Suprapubic skin (tissue), 4 donors: Measurements from ENCODE around the gene PARM1. TPM values are rescaled to one million over a fixed set of nuclear protein-coding genes. Genes with fewer than 3 reads are reported as not detected.

ENCODE experiments used
- DNase-seq, 2 donors: peaks; one replicate each; pipeline ENCODE4 v3.0.0-alpha.2; 2019; ENCODE audit warnings: low spot score in 2 of 2
- H3K27ac ChIP-seq: fragments of 200-600 bp; sonication (generic); one replicate; pipeline ENCODE4 v1.5.1; 2019
- H3K27me3 ChIP-seq: fragments of 200-600 bp; sonication (generic); one replicate; pipeline ENCODE4 v1.5.1; 2019
- H3K36me3 ChIP-seq: fragments of 200-600 bp; sonication (generic); one replicate; pipeline ENCODE4 v1.5.1; 2019
- H3K4me1 ChIP-seq: fragments of 200-600 bp; sonication (generic); one replicate; pipeline ENCODE4 v1.5.1; 2019
- H3K4me3 ChIP-seq: fragments of 200-600 bp; sonication (generic); one replicate; pipeline ENCODE4 v1.5.1; 2019; ENCODE audit warnings: mild to moderate bottlenecking
- H3K9me3 ChIP-seq: fragments of 200-600 bp; sonication (generic); one replicate; pipeline ENCODE4 v1.5.1; 2019
- CTCF ChIP-seq, 2 donors: fragments of 200-600 bp in 1 of 2; fragments of 450-650 bp in 1 of 2; sonication (generic) in 1 of 2; IDR thresholded peaks; one replicate each; pipeline ENCODE4 v1.5.1; 2016 to 2019; ENCODE audit warnings: antibody characterized with exemption in 2 of 2, mild to moderate bottlenecking in 1 of 2, moderate library complexity in 1 of 2
- EP300 ChIP-seq: sonication (generic); formaldehyde crosslinking; IDR thresholded peaks from one replicate; pipeline ENCODE4 v1.6.1; 2017; ENCODE audit warnings: antibody characterized with exemption
- POLR2A ChIP-seq, 2 donors: fragments of 450-650 bp; IDR thresholded peaks; one replicate each; pipeline ENCODE4 v1.6.1; 2017; ENCODE audit warnings: antibody characterized with exemption in 2 of 2, mild to moderate bottlenecking in 2 of 2, moderate library complexity in 2 of 2
- POLR2AphosphoS5 ChIP-seq, 3 donors: sonication (generic); formaldehyde crosslinking; IDR thresholded peaks; one replicate each; pipeline ENCODE4 v1.6.1; 2017; ENCODE audit warnings: antibody characterized with exemption in 3 of 3
- WGBS: methylation state at CpG from one replicate; pipeline ENCODE4 v1.1.5; 2018; 5-methylcytosine and 5-hydroxymethylcytosine counted together
- total RNA-seq, 4 donors: library from RNA; depleted of rRNA; stranded (reverse); fragments of >200 nt; gene quantifications; one replicate each; pipeline ENCODE4 v1.1.0, GENCODE V29; 2016

PARM1 gene
- total RNA-seq, 4 donors from 2014 or later = 13.2 to 27.4 (median 19.1) TPM

- Histone ChIP-seq H3K27me3 (no peaks in the 10 kb centered on the region), H3K36me3 (no peaks in the 10 kb centered on the region), H3K4me1 (peaks cover 16% of the 10 kb centered on the region), H3K9me3 (no peaks in the 10 kb centered on the region), H3K27ac (no peak overlapping the region), H3K4me3 (no peak overlapping the region)
- WGBS = 53% methylated on average over 9 of the region's 9 CpGs
- DNase-seq = no peak
- TF ChIP-seq EP300 (no peak), POLR2AphosphoS5 (IDR thresholded peaks at IDR 0.05) (no peak), CTCF (IDR thresholded peaks at IDR 0.05) (no peak), POLR2A (IDR thresholded peaks at IDR 0.05) (no peak)
Measured at GRCh38 chr4:74969507-74970474, 36.9 kb downstream of the PARM1 start.

DNA sequence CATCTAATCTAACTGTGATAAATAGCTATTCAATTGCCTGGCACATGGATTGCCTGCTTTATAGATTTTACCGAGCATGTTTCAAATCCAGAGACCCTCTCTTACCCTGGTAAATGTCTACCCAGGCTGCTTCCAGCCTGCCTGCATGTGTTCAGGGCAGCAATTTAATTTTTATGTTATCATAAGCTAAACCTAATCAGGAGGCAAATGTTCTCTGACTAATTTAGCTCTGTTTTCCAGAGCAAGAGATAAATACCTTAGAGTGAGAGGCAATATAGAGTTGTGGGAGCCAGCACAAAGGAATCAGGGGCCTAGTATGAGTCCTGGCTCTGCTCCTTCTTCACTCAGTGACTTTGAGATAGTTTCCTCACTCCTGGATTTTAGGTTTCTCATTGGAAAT is 37.7 kb downstream of the PARM1 start:
- Histone ChIP-seq H3K9me3 (no peaks in the 10 kb centered on the region), H3K27me3 (no peaks in the 10 kb centered on the region), H3K36me3 (no peaks in the 10 kb centered on the region), H3K4me1 (peaks cover 16% of the 10 kb centered on the region), H3K4me3 (no peak overlapping the region), H3K27ac (no peak overlapping the region)
- 75% methylated on average over 1 of the region's 1 CpG for WGBS
- no peak for DNase-seq
- TF ChIP-seq POLR2AphosphoS5 (IDR thresholded peaks at IDR 0.05) (no peak), CTCF (IDR thresholded peaks at IDR 0.05) (no peak), POLR2A (IDR thresholded peaks at IDR 0.05) (no peak), EP300 (no peak)

DNA sequence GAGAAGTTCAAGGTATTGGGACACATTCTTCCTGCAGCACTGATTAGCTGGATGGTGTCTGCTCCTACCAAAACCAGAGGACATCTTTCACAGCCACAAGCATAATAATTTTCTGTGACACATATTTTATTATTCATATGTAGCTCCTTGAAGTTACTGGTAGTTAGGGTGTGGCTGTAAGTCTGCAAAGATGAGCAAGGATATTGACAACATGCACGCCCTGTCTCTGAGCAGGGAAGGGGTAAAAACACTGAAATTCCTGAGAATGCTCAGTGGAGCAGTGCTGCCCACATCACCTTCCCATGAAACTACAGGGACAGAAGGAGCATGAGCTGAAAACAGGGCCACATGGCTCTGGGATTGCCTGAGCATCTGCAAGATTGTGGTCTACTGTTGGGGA is 38.9 kb downstream of the PARM1 start:
- Histone ChIP-seq H3K36me3 (no peaks in the 10 kb centered on the region), H3K27ac (no peak overlapping the region), H3K4me1 (peaks cover 14% of the 10 kb centered on the region), H3K9me3 (no peaks in the 10 kb centered on the region), H3K27me3 (no peaks in the 10 kb centered on the region), H3K4me3 (no peak overlapping the region)
- DNase-seq = no peak
- TF ChIP-seq POLR2AphosphoS5 (IDR thresholded peaks at IDR 0.05) = no peak
- no peak for TF ChIP-seq POLR2A (IDR thresholded peaks at IDR 0.05)
- TF ChIP-seq EP300 = no peak
- no peak for TF ChIP-seq CTCF (IDR thresholded peaks at IDR 0.05)
- 36% methylated on average over 1 of the region's 1 CpG for WGBS

DNA sequence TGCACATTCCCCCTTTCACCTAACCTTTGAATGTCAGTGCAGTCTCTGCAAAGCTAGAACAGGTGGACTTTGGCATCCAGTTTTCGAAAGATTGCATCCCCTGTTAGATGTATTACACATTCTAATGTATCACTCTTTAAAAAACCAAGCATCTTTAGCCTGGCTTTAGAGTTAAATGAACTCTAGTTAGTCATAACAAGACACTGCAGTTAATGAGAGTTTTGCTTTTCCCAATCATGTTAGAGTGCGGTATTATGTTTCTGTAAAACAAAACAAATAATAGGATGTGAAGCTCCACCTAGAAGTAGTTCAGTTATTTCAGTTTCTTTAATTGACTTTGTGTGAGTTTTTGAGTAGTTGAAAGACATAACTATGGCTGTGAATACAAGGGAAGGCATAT is 42.2 kb downstream of the PARM1 start:
- H3K27ac ChIP-seq = no peak overlapping the region
- no peaks in the 10 kb centered on the region for H3K36me3 ChIP-seq
- TF ChIP-seq CTCF (IDR thresholded peaks at IDR 0.05) = no peak
- TF ChIP-seq EP300 = no peak
- no peak for TF ChIP-seq POLR2A (IDR thresholded peaks at IDR 0.05)
- no peak for TF ChIP-seq POLR2AphosphoS5 (IDR thresholded peaks at IDR 0.05)
- WGBS = 87% methylated on average over 2 of the region's 2 CpGs
- no peak overlapping the region for H3K4me3 ChIP-seq
- peaks cover 10% of the 10 kb centered on the region for H3K9me3 ChIP-seq
- H3K4me1 ChIP-seq = peaks cover 4% of the 10 kb centered on the region
- DNase-seq = no peak
- no peaks in the 10 kb centered on the region for H3K27me3 ChIP-seq
